Cardiac muscle cell (in vitro differentiated cells and primary cell): ENCODE results near the gene TTC28. TPM values are rescaled to one million over a fixed set of nuclear protein-coding genes. Genes with fewer than 3 reads are reported as not detected.

Experiments
- DNase-seq, 2 donors: peaks; one replicate each; pipeline versions ENCODE4 v3.0.0 to v3.0.0-alpha.2; 2010 to 2017; ENCODE audit warnings: low read depth in 1 of 2, low spot score in 1 of 2
- H3K27ac ChIP-seq: fragments of 200-600 bp; sonication (generic); 2 replicates; pipeline ENCODE4 v1.5.1; 2016
- H3K27me3 ChIP-seq: fragments of 200-600 bp; sonication (generic); 2 replicates; pipeline ENCODE4 v1.6.0; 2016; ENCODE audit warnings: control low read depth
- H3K36me3 ChIP-seq: fragments of 200-600 bp; sonication (generic); 2 replicates; pipeline ENCODE4 v1.5.1; 2016; ENCODE audit warnings: control low read depth
- H3K4me1 ChIP-seq: fragments of 200-600 bp; sonication (generic); 2 replicates; pipeline ENCODE4 v1.8.1; 2017; ENCODE audit warnings: low read depth, mild to moderate bottlenecking, mixed run types
- H3K4me3 ChIP-seq: fragments of 200-600 bp; sonication (generic); 2 replicates; pipeline ENCODE4 v1.5.1; 2016; ENCODE audit warnings: mild to moderate bottlenecking
- H3K9me3 ChIP-seq: fragments of 200-600 bp; sonication (generic); 2 replicates; pipeline ENCODE4 v1.5.1; 2017; ENCODE audit warnings: low read depth, mild to moderate bottlenecking, control low read depth
- polyA plus RNA-seq: library from polyadenylated mRNA; unstranded; fragments of >200 nt; fragmentation: Nextera tagmentation; extraction: Ambion mirVana; gene quantifications from 2 replicates; pipeline ENCODE4 v1.2.1, GENCODE V29; 2016
- total RNA-seq: library from RNA; depleted of rRNA; stranded (reverse); fragments of >200 nt; gene quantifications from 2 replicates; pipeline ENCODE4 v1.2.3, GENCODE V29; 2016
- TF ChIP-seq, protein P1 (sequence below): IDR thresholded peaks from 2 replicates; pipeline ENCODE4 v1.5.1; 2012; ENCODE audit warnings: low read depth, mild to moderate bottlenecking, low read length

Gene TTC28
- total and polyA plus RNA-seq, 2 experiments from 2014 or later = 27.3 to 109 TPM

DNA sequence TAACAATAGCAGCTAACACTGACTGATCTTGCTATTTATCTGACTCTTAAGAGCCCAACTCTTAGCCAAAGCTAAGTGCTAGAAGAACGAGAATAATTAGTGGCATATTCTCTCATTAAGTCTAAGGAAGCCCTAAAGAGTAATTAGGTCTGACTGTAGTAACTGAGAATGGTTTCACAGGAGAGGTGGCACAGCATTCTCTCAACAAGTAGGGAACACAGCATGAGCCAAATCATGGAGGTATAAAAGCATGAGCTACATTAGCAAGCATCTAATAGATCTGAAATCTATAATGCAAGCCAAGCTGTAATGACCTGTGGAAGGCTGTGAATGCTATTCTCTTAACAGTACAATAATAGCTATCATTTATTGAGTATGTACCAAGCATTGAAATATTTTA is 230.6 kb downstream of the TTC28 start:
- TF ChIP-seq, protein P1, sequence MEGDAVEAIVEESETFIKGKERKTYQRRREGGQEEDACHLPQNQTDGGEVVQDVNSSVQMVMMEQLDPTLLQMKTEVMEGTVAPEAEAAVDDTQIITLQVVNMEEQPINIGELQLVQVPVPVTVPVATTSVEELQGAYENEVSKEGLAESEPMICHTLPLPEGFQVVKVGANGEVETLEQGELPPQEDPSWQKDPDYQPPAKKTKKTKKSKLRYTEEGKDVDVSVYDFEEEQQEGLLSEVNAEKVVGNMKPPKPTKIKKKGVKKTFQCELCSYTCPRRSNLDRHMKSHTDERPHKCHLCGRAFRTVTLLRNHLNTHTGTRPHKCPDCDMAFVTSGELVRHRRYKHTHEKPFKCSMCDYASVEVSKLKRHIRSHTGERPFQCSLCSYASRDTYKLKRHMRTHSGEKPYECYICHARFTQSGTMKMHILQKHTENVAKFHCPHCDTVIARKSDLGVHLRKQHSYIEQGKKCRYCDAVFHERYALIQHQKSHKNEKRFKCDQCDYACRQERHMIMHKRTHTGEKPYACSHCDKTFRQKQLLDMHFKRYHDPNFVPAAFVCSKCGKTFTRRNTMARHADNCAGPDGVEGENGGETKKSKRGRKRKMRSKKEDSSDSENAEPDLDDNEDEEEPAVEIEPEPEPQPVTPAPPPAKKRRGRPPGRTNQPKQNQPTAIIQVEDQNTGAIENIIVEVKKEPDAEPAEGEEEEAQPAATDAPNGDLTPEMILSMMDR = no peak
- Histone ChIP-seq H3K9me3 (no peaks in the 10 kb centered on the region), H3K4me1 (peaks cover 19% of the 10 kb centered on the region), H3K4me3 (no peak overlapping the region), H3K27me3 (no peaks in the 10 kb centered on the region), H3K36me3 (no peaks in the 10 kb centered on the region), H3K27ac (peak overlapping the region; percentile 69)
- no peak for DNase-seq

DNA sequence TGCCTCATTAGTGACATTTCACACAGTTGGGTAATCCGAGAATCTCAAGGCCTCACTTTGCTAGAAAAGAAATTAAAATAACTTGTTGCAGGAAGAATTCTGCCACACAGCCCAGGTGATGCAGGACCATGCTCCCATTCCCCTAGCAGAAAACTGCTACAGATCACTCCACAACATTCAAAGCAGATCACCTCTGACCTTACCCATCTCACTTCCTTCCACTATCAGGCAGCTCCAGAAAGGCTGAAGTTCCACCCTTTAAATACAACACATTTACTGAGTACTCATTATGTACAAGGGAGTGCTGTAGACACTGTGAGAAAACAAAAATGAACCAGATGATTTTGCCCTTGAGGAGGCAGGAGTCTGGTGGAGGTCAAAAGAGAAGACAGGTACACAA is 231.0 kb downstream of the TTC28 start:
- no peak overlapping the region for H3K4me3 ChIP-seq
- TF ChIP-seq, protein P1 = no peak
- no peak for DNase-seq
- H3K27me3 ChIP-seq = no peaks in the 10 kb centered on the region
- H3K4me1 ChIP-seq = peaks cover 19% of the 10 kb centered on the region
- no peaks in the 10 kb centered on the region for H3K36me3 ChIP-seq
- H3K27ac ChIP-seq = peak overlapping the region; percentile 69
- no peaks in the 10 kb centered on the region for H3K9me3 ChIP-seq

DNA sequence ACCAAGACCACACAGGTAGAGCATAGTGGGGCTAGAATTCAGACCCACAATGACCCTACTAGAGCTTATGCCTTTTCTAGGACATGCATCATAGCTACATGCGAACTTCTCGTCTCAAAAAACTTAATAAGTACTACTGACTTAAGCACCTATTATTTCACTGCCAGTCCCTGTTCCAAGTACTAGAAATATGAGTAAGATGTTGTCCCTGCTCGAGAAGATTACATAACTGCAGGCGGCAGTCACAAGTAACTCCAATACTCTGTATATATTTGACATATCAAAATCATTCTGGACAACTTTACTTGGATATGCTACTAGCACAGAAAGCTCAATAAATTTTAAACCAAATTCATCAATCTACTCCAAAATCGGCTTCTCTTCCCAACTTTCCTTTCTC is 235.0 kb downstream of the TTC28 start:
- no peaks in the 10 kb centered on the region for H3K9me3 ChIP-seq
- TF ChIP-seq, protein P1 = no peak
- H3K36me3 ChIP-seq = no peaks in the 10 kb centered on the region
- H3K27ac ChIP-seq = no peak overlapping the region
- DNase-seq = no peak
- H3K27me3 ChIP-seq = no peaks in the 10 kb centered on the region
- no peak overlapping the region for H3K4me3 ChIP-seq
- H3K4me1 ChIP-seq = peaks cover 37% of the 10 kb centered on the region

DNA sequence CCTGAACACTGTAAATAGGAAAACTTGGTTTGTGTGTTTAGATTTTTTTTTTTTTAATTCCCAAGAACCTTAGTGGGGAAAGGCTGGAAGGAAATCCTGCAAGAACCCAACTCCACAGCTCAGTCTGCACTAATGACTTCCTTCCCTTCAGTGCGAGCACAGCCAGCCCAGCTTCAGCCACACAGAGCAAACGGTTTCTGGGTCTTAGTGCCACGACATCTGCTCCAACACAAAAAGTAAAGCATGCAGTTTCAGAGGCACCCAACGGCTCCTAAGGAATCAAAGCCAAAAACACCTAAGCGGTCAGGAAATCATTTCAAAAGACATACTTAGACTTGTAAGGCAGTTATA is 236.1 kb downstream of the TTC28 start:
- peak; percentile 79 to 87 for DNase-seq
- no peaks in the 10 kb centered on the region for H3K36me3 ChIP-seq
- TF ChIP-seq, protein P1 = no peak
- peak overlapping the region; percentile 90 for H3K27ac ChIP-seq
- no peaks in the 10 kb centered on the region for H3K9me3 ChIP-seq
- H3K27me3 ChIP-seq = no peaks in the 10 kb centered on the region
- H3K4me3 ChIP-seq = peak overlapping the region; percentile 72
- peaks cover 33% of the 10 kb centered on the region for H3K4me1 ChIP-seq

DNA sequence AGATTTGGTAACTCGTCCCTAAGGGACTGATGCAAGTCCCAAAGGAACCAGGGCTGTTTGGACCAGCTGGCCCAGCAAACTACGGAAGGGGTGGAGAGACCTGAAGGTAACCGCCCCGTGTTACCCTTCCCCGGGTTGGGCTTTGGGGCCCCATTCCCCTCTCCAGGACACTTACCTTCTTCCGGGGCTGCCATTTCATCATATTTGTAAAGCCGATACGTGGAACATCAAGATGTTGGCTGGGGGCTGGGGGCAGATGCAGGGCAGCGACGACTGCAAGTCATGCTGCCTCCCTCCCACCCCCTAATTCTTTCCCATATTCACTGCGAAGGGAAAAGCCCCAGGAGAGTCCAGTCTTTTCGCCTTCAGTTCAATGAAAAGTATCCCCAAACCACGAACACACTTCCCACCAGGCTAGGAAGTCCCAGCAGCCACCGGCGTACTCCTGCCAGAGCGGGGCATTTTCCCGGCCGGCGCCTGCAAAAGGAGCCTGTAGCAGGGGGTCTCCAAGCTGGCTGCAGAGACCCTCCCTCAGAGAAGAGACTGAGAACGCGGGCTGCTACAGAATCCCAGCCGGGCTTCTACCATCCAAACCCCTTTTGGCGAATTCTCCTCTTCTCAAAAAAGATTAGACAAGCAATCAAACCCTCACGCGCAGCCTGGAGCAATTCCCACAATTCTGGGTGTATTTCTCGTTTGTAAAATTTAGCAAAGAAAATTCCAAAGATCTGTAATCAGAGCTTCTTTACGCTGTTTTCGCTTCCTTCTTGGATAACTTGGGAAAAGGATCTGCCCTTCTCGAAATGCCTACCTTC is 236.7 kb downstream of the TTC28 start:
- Histone ChIP-seq H3K36me3 (no peaks in the 10 kb centered on the region), H3K27ac (peak overlapping the region; percentile 90), H3K27me3 (no peaks in the 10 kb centered on the region), H3K9me3 (no peaks in the 10 kb centered on the region), H3K4me3 (peak overlapping the region; percentile 72), H3K4me1 (peaks cover 31% of the 10 kb centered on the region)
- peak; percentile 40 to 74 for DNase-seq
- TF ChIP-seq, protein P1 = no peak
